GM21723 (cell line): ENCODE data around the gene ANKRD44.
A peak's percentile ranks its signal among the peaks of the same experiment; 100 is the strongest.

Source experiments
- ATAC-seq: cut with Tn5 transposase; IDR thresholded peaks from one replicate; pipeline ENCODE4 v1.9.1; 2021; ENCODE audit warnings: mild to moderate bottlenecking, moderate library complexity; ENCODE audit not compliant: unreplicated experiment

The ANKRD44 gene

DNA sequence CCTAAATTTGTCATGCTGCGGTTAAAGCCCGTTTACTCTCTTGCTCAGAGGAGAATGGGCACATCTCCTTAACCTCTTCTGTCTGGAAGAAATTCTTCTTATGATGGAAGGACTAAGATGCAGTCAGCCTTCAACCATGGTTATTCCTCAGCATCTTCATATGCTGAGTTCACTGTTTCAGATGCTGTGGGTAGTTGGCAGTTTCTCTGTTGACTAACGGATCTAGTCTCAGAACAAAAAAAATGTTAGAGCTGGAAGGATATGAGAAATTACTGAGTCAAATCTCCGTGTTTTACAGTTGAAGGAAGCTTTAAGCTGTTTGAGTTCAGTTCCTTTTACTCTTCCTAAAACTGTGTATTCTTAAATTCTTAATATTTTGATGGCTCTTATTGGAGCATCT is 340.5 kb downstream of the ANKRD44 start:
- no peak for ATAC-seq

GRCh38 chr2:196968516-196968915 is 342.1 kb downstream of the ANKRD44 start:
- ATAC-seq: no peak

- ATAC-seq: no peak
Measured at GRCh38 chr2:196967775-196968174, 342.8 kb downstream of the ANKRD44 start.

DNA sequence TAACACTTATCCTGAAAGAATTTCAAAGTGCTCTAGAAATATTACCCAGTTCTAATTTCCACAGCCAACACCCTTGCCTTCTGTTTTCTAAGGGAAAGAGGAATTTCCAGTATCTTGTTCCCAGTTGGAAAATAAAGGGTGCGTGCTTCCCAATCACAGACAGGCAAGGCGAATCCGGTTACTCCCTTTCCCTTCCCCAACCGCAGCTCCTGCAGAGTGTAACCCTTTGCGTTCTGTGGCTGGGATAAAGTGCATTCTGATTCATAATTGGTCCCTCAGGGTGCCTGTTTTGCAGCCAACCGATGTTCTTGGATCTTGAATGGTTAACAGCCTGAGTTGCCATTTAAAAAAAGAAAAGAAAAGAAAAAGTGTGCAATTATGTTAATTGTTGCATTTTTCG is 343.5 kb downstream of the ANKRD44 start:
- ATAC-seq: no peak

- ATAC-seq: no peak
Measured at GRCh38 chr2:196966061-196966460, 344.5 kb downstream of the ANKRD44 start.

DNA sequence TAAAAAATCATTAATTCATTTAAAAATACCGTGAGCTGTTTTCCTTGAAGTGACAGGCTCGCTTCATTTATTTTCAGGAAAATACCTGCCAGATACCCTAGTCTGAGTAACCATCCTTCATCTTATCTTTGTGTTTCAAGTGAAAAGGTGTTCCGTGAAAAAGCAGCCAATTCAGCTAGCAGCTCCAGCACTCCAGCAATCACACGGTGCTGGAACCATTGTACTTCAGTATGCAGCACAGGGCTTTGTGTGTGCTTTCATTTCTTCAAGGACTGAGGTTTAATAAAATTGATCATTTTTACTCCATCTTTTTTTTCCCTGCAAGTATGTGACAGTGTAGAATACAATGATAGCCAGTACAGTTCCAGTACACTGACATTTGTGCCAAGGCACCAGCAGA is 344.9 kb downstream of the ANKRD44 start:
- ATAC-seq: no peak

DNA sequence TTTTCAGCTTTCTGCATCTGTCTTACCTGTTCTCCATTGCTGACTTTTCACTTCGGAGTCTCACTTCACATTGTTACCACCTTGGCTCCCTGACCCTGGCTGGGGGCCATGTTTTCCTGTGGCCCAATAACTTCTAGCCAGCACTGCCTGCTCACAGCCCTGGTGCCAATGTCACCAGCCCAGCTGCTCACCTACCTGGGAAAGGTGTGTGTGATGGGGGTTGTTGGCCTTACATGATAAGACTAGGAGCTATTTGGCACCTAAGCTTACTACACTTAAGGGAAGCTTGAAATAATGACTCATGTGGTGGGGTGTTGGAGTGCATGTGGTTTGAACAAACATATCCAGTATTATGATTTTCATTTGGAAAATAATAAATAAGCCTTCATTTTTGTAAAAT is 346.6 kb downstream of the ANKRD44 start:
- no peak for ATAC-seq

GRCh38 chr2:196963043-196963442 is 347.5 kb downstream of the ANKRD44 start:
- ATAC-seq: no peak

DNA sequence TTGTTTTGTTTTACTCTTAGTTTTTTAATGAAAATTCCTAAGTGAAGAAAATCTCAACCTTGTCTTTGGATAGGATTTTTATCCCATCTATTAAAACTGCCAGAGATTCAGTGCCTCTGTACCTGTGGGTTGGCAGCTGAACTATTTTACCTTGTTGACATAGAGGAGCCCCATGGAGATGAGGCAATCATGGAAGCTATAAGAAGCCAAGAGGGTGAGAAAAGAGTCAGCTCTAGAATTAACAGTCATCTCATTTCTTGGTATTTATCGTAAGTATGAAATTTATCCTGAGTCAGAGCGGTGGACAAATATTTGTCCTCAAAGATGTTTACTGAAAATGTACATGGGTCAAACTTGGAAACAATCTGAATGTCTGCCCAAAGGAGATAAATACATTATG is 348.3 kb downstream of the ANKRD44 start:
- no peak for ATAC-seq

DNA sequence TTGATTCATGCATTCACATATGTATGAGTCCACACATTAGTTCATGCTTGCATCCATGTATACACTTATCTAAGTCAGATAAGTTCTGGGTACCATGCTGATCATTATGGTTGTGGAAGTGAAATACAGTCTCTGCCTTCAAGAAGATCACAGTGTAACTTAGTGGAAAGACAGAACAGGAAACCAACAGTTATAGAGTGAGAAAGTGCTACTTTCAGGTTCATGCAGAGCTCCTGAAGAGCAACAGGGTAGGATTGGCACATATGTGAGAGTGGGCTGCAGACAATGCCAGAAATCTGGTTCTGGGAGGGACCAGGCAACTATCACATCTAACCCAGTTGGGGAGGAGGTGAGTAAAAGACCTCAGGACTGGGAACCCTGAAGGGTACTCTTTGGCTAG is 348.7 kb downstream of the ANKRD44 start:
- peak; percentile 98 for ATAC-seq

GRCh38 chr2:196959734-196960338 is 350.7 kb downstream of the ANKRD44 start:
- no peak for ATAC-seq

DNA sequence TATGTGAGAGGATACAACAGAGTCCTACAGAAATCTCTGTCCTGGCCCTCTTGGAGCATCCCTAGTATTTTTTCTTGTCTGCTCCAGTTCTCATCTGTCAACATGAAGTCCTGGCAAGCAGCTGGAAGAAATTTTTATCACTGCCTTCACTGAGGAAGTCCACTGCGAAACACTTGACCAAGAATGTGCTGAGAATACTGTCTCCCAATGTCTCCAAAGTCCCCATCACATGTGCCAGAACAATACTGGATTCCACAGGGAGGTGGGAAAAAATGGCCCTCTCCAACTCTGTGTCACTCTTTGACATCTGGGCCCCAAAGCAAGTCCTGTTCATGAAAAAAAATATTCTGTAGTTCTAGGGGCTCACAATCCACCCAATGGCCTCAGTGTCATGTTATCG is 351.3 kb downstream of the ANKRD44 start:
- no peak for ATAC-seq

GRCh38 chr2:196957881-196958525 is 352.6 kb downstream of the ANKRD44 start:
- ATAC-seq: no peak

- ATAC-seq: no peak
Measured at GRCh38 chr2:196957442-196957841, 353.1 kb downstream of the ANKRD44 start.

DNA sequence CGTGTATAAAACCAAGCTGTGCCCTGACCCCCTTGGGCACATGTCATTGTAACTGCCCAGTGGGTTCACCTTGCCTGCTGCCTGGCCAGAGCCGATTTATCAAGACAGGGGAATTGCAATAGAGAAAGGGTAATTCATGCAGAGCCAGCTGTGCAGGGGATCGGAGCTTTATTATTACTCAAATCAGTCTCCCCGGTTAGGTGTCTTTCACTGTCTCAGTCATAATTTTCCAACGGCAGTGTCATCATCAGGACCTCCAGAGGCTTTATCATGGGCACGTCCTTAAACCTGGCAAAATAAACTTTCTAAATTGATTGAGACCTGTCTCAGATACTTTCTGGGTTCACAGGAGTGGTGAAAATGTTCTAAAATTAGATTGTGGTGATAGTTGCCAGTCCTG is 354.5 kb downstream of the ANKRD44 start:
- no peak for ATAC-seq

- no peak for ATAC-seq
Measured at GRCh38 chr2:196955036-196955435, 355.5 kb downstream of the ANKRD44 start.

DNA sequence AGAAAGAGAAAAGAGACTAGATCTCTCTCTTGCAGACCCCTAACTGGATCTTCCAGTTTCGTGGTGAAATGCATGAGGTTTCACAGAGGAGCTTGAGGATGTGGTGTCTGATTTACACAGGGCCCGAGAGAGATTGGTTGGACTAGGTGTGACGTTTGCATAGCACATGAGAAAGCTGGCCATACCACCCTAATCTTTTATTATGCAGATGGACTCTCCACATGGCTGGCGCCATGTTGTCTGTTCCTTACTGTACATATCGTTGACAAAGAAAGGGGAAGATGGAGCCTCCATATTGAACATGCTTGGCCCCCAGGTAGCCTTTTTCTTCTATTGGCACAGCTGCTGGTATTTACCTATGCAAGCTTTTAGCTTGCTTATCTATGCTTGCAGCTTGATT is 356.6 kb downstream of the ANKRD44 start:
- no peak for ATAC-seq

GRCh38 chr2:196952936-196953335 is 357.6 kb downstream of the ANKRD44 start:
- ATAC-seq: no peak

DNA sequence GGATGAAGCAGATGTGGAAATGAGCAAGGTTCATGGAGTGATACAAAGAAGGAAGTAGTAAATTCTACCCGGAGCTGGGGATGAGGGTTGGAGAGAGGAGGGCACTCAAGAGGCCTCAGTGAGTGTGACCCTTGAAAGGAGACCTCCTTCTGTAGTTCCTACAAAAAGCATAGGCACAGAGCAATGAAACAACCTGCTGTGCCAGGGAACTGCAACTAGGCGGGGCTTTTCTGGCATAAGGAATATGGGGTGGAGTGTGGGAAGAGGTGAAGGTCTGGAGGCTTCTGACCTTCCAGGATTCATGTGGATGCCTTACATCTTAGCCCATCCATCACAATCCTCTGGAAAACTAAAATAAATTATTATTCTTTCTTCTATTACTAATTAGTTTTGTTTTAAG is 358.6 kb downstream of the ANKRD44 start:
- no peak for ATAC-seq

DNA sequence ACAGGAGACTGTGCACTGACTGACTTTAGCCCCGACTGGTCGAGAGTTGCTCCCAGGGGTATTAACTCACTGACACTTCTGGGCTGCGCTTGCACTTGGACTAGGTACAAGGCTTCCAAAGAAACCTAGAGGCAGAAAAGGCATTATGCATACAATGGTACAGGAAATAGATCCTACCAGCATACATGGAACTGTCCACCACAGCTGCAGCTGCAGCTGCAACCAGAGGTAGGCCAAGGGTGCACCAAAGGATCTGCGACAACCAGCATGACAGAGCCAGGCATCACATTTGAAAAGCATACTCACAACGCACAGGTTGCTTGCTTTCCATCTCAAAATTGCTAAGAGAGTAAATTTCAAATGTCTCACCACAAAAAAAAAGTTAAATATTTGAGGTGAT is 361.5 kb downstream of the ANKRD44 start:
- no peak for ATAC-seq

DNA sequence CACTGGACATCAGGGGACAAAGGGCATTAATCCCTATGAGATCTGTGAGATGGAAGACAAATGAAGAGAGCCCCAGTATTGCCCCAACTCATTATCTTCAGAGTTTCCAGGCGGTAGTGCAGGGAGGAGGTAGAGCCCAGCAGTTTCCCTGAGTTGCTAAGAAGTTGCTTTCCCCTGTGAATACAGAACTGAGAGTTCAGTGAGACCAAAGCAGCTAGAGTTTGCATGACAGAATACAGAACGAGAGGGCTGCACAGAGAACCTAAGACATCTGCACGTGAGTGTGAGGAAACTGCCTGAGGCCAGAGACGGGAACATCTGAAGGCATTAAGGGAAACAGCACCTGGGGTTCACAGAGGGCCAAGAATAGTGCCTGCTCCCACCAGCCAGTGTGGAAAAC is 366.0 kb downstream of the ANKRD44 start:
- ATAC-seq: peak; percentile 98

DNA sequence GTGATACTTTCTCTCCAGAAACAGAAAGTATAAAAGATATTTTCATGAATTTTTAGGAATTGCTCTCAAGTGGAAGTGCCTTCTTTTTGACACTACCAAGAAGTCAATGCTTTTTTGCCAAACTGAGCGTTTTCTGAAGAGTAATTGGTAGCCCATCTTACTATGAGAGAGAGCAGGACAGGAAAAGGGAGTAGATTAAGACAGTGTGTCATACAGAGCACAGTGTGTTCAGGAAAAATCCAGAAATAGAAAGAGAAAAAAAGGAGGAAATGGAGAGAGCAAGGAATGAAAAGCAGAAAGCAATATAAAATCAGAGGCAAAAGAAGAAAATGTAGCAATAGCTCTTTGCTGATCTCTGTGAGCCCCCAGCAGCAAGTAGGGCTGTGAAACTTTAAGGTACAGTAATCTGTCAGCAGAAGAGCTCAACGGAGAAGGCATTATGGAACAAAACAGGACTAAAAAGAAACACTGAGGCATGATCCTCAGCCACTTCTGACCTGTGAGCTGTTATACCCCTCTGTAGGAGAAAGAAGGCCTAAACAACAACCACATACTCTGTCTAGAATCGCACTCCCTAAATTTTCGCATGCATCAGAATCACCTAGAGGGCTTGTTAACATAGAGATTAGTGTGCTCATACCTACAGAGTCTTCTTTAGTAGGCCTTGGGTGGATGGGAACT is 369.0 kb downstream of the ANKRD44 start:
- ATAC-seq: no peak
